ENCODE measurements around the gene SPG11.

The SPG11 gene

DNA sequence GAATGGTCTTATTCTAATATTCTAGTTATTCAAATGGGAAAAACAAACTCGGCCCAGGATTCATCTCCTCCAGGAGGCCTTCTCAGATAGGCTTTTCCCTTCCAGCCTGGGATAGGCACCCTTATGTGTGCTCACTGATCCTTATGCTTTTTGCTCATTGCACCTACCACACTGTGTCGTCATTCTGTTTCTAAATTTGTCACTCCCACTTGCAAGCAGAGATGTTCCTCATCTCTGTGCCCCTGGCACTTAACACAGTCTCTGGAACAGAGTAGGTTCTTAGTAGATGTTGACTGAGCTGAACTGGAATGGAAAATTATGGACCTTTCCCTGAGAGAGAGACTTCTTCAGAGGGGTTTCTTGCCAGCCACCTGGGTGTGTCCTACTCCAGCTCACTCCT, 18.7 kb upstream of the SPG11 start:
- Histone ChIP-seq H3K27ac (ENCODE audit: low read length) (no peak overlapping the region), H3K4me2 (ENCODE audit: low read length) (no peak overlapping the region), H2AFZ (ENCODE audit: low read depth, low read length) (no peak overlapping the region), H3K9me3 (ENCODE audit: insufficient read depth, low read length) (no peaks in the 10 kb centered on the region), H3K36me3 (replicated peaks; ENCODE audit: low read depth, low read length) (no peaks in the 10 kb centered on the region), H3K27me3 (ENCODE audit: low read depth, low read length) (no peaks in the 10 kb centered on the region), H3K9ac (ENCODE audit: low read length) (no peak overlapping the region), H4K20me1 (ENCODE audit: insufficient read depth, low read length) (no peaks in the 10 kb centered on the region), H3K79me2 (ENCODE audit: low read length) (no peaks in the 10 kb centered on the region), H3K4me1 (ENCODE audit: low read length) (peaks cover 20% of the 10 kb centered on the region), H3K4me3 (ENCODE audit: low read length) (no peak overlapping the region)
- no peak for TF ChIP-seq EZH2phosphoT487 (IDR thresholded peaks at IDR 0.05; ENCODE audit: low read depth)
- TF ChIP-seq, protein P1, sequence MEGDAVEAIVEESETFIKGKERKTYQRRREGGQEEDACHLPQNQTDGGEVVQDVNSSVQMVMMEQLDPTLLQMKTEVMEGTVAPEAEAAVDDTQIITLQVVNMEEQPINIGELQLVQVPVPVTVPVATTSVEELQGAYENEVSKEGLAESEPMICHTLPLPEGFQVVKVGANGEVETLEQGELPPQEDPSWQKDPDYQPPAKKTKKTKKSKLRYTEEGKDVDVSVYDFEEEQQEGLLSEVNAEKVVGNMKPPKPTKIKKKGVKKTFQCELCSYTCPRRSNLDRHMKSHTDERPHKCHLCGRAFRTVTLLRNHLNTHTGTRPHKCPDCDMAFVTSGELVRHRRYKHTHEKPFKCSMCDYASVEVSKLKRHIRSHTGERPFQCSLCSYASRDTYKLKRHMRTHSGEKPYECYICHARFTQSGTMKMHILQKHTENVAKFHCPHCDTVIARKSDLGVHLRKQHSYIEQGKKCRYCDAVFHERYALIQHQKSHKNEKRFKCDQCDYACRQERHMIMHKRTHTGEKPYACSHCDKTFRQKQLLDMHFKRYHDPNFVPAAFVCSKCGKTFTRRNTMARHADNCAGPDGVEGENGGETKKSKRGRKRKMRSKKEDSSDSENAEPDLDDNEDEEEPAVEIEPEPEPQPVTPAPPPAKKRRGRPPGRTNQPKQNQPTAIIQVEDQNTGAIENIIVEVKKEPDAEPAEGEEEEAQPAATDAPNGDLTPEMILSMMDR (IDR thresholded peaks at IDR 0.05; ENCODE audit: low read depth, low read length), result no peak

DNA sequence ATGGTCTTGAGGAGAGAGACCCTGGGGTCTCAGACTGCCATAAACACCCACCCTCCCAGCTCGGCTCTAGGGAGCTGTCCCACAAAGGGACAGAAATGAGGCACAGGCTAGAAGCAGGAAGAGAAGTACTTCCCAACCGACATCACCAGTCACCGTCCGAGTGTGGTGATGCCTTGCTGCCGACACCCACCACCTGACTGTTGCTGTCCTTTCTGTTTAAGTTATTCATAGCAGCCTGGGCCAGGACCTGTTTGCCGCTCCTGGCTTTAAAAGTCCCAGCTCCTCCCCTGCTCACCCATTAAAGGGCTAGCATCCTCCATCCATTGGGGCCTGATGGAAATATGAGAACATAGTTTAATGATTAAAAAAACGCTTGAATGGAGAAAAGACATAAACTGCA, 13.2 kb upstream of the SPG11 start:
- H3K9ac ChIP-seq (ENCODE audit: low read length), result no peak overlapping the region
- H3K79me2 ChIP-seq (ENCODE audit: low read length), result no peaks in the 10 kb centered on the region
- no peak overlapping the region for H3K4me2 ChIP-seq (ENCODE audit: low read length)
- no peak overlapping the region for H2AFZ ChIP-seq (ENCODE audit: low read depth, low read length)
- H3K27ac ChIP-seq (ENCODE audit: low read length), result no peak overlapping the region
- no peaks in the 10 kb centered on the region for H3K36me3 ChIP-seq (replicated peaks; ENCODE audit: low read depth, low read length)
- H3K9me3 ChIP-seq (ENCODE audit: insufficient read depth, low read length), result no peaks in the 10 kb centered on the region
- H3K27me3 ChIP-seq (ENCODE audit: low read depth, low read length), result no peaks in the 10 kb centered on the region
- TF ChIP-seq EZH2phosphoT487 (IDR thresholded peaks at IDR 0.05; ENCODE audit: low read depth), result no peak
- TF ChIP-seq, protein P1 (IDR thresholded peaks at IDR 0.05; ENCODE audit: low read depth, low read length), result no peak
- H4K20me1 ChIP-seq (ENCODE audit: insufficient read depth, low read length), result no peaks in the 10 kb centered on the region
- H3K4me1 ChIP-seq (ENCODE audit: low read length), result peaks cover 27% of the 10 kb centered on the region
- no peak overlapping the region for H3K4me3 ChIP-seq (ENCODE audit: low read length)

DNA sequence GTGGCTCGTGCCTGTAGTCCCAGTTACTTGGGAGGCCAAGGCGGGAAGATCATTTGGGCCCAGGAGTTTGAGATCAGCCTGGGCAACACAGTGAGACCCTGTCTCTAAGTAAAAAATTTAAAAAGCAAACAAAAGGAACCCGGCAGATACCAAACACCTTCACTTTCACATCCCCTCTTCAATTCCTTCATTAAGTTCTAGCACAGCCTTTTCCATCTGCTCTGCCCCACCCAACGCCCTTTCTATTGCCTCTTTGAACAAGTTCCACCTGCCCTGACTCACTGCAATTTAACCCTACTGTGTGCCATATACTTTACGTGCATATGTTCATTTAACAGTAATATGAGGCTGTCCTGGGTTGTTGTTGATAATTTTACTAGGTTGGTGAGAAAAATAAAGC, 12.4 kb upstream of the SPG11 start:
- H3K4me2 ChIP-seq (ENCODE audit: low read length), result no peak overlapping the region
- no peaks in the 10 kb centered on the region for H4K20me1 ChIP-seq (ENCODE audit: insufficient read depth, low read length)
- no peaks in the 10 kb centered on the region for H3K27me3 ChIP-seq (ENCODE audit: low read depth, low read length)
- H2AFZ ChIP-seq (ENCODE audit: low read depth, low read length), result no peak overlapping the region
- H3K4me3 ChIP-seq (ENCODE audit: low read length), result no peak overlapping the region
- H3K4me1 ChIP-seq (ENCODE audit: low read length), result peaks cover 34% of the 10 kb centered on the region
- no peaks in the 10 kb centered on the region for H3K79me2 ChIP-seq (ENCODE audit: low read length)
- no peaks in the 10 kb centered on the region for H3K9me3 ChIP-seq (ENCODE audit: insufficient read depth, low read length)
- no peak overlapping the region for H3K9ac ChIP-seq (ENCODE audit: low read length)
- H3K27ac ChIP-seq (ENCODE audit: low read length), result no peak overlapping the region
- no peak for TF ChIP-seq EZH2phosphoT487 (IDR thresholded peaks at IDR 0.05; ENCODE audit: low read depth)
- TF ChIP-seq, protein P1 (IDR thresholded peaks at IDR 0.05; ENCODE audit: low read depth, low read length), result no peak
- H3K36me3 ChIP-seq (replicated peaks; ENCODE audit: low read depth, low read length), result no peaks in the 10 kb centered on the region

DNA sequence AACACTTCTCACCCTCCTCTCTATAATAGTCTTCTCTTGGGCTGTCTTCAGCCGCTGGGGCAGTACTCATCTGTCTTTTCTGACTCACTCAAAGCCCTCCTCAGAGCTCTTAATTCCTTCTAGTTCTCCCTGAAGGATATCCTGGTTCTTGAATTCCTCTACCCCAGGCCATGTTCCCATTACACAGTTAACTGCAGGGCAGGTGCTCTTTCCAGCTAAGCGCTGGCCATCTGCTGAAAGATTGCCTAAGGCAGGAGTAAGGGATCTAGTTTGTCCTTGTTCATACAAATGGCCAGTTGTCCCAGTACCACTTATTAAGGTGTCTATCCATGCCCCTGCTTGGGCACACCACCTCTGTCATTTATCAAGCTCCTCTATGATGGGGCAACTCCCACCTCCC, 10.2 kb upstream of the SPG11 start:
- TF ChIP-seq, protein P1 (IDR thresholded peaks at IDR 0.05; ENCODE audit: low read depth, low read length), result no peak
- TF ChIP-seq EZH2phosphoT487 (IDR thresholded peaks at IDR 0.05; ENCODE audit: low read depth), result no peak
- no peaks in the 10 kb centered on the region for H4K20me1 ChIP-seq (ENCODE audit: insufficient read depth, low read length)
- peaks cover 57% of the 10 kb centered on the region for H3K4me1 ChIP-seq (ENCODE audit: low read length)
- H3K9ac ChIP-seq (ENCODE audit: low read length), result no peak overlapping the region
- H2AFZ ChIP-seq (ENCODE audit: low read depth, low read length), result no peak overlapping the region
- H3K9me3 ChIP-seq (ENCODE audit: insufficient read depth, low read length), result no peaks in the 10 kb centered on the region
- no peak overlapping the region for H3K4me2 ChIP-seq (ENCODE audit: low read length)
- no peak overlapping the region for H3K4me3 ChIP-seq (ENCODE audit: low read length)
- H3K27me3 ChIP-seq (ENCODE audit: low read depth, low read length), result no peaks in the 10 kb centered on the region
- H3K27ac ChIP-seq (ENCODE audit: low read length), result no peak overlapping the region
- no peaks in the 10 kb centered on the region for H3K79me2 ChIP-seq (ENCODE audit: low read length)
- H3K36me3 ChIP-seq (replicated peaks; ENCODE audit: low read depth, low read length), result no peaks in the 10 kb centered on the region

Data from OCI-LY3 (cell line).